ENCODE measurements around the gene WNT7B.

DNA sequence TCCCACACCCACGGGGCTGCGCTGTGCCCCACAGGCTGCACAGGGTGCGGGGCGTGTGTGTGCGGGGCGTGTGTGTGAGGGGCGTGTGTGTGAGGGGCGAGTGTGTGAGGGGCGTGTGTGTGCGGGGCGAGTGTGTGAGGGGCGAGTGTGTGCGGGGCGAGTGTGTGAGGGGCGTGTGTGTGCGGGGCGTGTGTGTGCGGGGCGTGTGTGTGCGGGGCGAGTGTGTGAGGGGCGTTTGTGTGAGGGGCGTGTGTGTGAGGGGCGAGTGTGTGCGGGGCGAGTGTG is 86.7 kb downstream of the WNT7B start:
- TF ChIP-seq POLR2A (IDR thresholded peaks at IDR 0.05), result no peak
- TF ChIP-seq, protein P1, sequence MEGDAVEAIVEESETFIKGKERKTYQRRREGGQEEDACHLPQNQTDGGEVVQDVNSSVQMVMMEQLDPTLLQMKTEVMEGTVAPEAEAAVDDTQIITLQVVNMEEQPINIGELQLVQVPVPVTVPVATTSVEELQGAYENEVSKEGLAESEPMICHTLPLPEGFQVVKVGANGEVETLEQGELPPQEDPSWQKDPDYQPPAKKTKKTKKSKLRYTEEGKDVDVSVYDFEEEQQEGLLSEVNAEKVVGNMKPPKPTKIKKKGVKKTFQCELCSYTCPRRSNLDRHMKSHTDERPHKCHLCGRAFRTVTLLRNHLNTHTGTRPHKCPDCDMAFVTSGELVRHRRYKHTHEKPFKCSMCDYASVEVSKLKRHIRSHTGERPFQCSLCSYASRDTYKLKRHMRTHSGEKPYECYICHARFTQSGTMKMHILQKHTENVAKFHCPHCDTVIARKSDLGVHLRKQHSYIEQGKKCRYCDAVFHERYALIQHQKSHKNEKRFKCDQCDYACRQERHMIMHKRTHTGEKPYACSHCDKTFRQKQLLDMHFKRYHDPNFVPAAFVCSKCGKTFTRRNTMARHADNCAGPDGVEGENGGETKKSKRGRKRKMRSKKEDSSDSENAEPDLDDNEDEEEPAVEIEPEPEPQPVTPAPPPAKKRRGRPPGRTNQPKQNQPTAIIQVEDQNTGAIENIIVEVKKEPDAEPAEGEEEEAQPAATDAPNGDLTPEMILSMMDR (IDR thresholded peaks at IDR 0.05), result no peak

All from Peyer's patch (tissue), 4 donors.